BJ (cell line): ENCODE data around the gene CRTAC1. TPM values are rescaled to one million over a fixed set of nuclear protein-coding genes. Genes with fewer than 3 reads are reported as not detected.

Source experiments
- CTCF ChIA-PET: fragments of 350-600 bp; formaldehyde crosslinking; extraction: SDS; loops from one replicate; lab custom pipeline; 2021; ENCODE audit warnings: antibody characterized with exemption, inconsistent platforms; lab: Yijun Ruan, JAX
- POLR2A ChIA-PET: fragments of 300-600 bp; sonication (Branson Sonifier 250); formaldehyde crosslinking; extraction: SDS; loops from one replicate; lab custom pipeline; 2021; ENCODE audit warnings: antibody characterized with exemption; lab: Charles Lee
- DNase-seq: peaks from one replicate; pipeline ENCODE4 v3.0.0-alpha.2; 2011; ENCODE audit warnings: low read depth
- H3K27me3 ChIP-seq: 2 replicates; pipeline ENCODE4 v1.6.0; 2011; ENCODE audit warnings: low read length; ENCODE audit not compliant: control insufficient read depth, insufficient read depth
- H3K36me3 ChIP-seq: 2 replicates; pipeline ENCODE4 v1.5.1; 2011; ENCODE audit warnings: low read length; ENCODE audit not compliant: control insufficient read depth, insufficient read depth
- H3K4me3 ChIP-seq: 2 replicates; pipeline ENCODE4 v1.5.1; 2011; ENCODE audit warnings: low read depth, mild to moderate bottlenecking, control low read depth, low read length
- polyA plus RNA-seq: library from polyadenylated mRNA; depleted of rRNA; stranded (reverse); fragments of >200 nt; gene quantifications from 2 replicates; pipeline ENCODE4 v1.2.3, GENCODE V29; 2011
- TF ChIP-seq, protein P1 (sequence below): IDR thresholded peaks from 2 replicates; pipeline ENCODE4 v1.5.1; 2011; ENCODE audit warnings: low read depth, mild to moderate bottlenecking, control low read depth, inconsistent platforms, low read length, moderate library complexity; ENCODE audit not compliant: insufficient read depth

CRTAC1 gene
- polyA plus RNA-seq, 1 experiment = not detected

DNA sequence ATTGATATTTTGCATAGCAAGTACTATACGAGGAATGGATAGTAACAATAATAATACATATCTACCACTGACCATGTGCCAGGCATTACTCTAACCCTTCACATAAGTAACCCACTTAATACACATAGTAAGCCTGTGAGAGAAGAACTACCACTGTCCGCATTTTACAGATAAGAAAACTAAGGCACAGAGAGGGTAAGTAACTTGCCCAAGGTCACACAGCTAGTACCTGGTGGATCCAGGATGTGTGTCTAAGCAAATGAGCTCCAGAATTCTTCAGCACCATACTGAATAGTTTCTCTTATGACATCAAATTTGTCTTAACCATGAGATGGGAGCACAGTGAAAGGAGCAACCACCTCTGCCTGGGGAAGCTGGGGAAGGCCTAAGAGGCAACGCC lies 10.2 kb downstream of the CRTAC1 start:
- no peak for DNase-seq
- TF ChIP-seq, protein P1, sequence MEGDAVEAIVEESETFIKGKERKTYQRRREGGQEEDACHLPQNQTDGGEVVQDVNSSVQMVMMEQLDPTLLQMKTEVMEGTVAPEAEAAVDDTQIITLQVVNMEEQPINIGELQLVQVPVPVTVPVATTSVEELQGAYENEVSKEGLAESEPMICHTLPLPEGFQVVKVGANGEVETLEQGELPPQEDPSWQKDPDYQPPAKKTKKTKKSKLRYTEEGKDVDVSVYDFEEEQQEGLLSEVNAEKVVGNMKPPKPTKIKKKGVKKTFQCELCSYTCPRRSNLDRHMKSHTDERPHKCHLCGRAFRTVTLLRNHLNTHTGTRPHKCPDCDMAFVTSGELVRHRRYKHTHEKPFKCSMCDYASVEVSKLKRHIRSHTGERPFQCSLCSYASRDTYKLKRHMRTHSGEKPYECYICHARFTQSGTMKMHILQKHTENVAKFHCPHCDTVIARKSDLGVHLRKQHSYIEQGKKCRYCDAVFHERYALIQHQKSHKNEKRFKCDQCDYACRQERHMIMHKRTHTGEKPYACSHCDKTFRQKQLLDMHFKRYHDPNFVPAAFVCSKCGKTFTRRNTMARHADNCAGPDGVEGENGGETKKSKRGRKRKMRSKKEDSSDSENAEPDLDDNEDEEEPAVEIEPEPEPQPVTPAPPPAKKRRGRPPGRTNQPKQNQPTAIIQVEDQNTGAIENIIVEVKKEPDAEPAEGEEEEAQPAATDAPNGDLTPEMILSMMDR = no peak
- ChIA-PET CTCF (no interaction called here), POLR2A (no interaction called here)
- Histone ChIP-seq H3K27me3 (peaks cover 2% of the 10 kb centered on the region; the same call in 1 of the 2 replicates), H3K4me3 (no peak overlapping the region), H3K36me3 (no peaks in the 10 kb centered on the region)

DNA sequence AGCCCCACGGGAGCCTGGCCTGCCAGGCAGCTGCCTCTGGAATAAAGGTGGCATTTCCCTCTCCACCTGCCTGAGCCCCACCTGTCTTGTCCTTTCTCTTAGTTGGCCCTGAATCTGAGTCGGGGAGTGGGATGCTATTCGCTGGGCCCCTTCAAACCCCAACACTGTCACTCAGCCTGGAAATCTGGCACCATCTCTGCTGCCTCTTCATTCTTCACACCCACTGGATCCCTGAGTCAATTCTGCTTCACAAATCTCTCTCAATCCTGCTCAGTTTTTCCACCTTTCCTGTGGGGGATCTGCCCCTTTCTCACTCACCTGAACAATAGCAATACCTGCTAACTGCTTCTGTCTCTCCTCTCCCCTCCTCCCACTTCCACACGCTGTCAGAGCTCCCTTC lies 10.6 kb downstream of the CRTAC1 start:
- Histone ChIP-seq H3K36me3 (no peaks in the 10 kb centered on the region), H3K27me3 (peaks cover 2% of the 10 kb centered on the region; the same call in 1 of the 2 replicates), H3K4me3 (no peak overlapping the region)
- TF ChIP-seq, protein P1 = no peak
- ChIA-PET POLR2A (no interaction called here), CTCF (interaction anchor here (1.6 kb wide), 1 partner anchor 26 kb away, joined by 4 read pairs; no protein-coding TSS in a partner anchor)
- DNase-seq = no peak

DNA sequence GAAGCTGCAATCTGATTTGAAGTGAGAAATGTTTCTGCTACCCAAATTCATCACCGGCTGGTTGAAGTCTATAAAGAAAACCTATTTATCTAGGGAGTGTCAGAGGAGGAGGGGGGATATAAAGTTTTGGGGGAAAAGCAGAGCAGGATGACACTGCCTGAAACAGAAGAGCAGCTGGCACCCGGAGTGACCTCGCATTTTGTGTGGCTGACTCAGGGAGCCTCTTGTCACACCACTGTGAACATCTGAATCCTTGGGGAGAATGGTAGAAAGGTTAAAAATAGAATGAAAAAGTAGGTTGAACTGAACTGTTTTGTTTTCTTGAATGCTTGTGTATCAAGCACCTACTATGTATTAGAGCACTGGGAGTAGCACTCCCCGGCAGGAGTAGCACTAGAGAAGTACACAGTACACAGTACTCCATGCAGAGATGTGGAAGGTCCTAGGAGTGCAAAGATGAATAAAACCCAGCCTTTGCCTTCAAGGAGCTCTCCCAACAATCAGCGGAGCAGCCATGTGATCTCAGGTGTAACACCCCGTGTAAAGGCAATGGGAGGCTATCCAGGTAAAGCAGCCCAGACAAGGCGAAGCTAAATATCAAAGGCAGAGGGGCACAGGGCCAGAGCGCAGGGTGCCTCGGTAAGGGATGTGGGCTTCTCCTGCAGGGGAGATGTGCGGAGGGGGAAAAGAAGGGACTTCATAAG lies 13.5 kb downstream of the CRTAC1 start:
- POLR2A ChIA-PET = no interaction called here
- H3K27me3 ChIP-seq = peaks cover 2% of the 10 kb centered on the region; the same call in 1 of the 2 replicates
- no peak for DNase-seq
- TF ChIP-seq, protein P1 = no peak
- CTCF ChIA-PET = no interaction called here
- no peak overlapping the region for H3K4me3 ChIP-seq
- no peaks in the 10 kb centered on the region for H3K36me3 ChIP-seq

DNA sequence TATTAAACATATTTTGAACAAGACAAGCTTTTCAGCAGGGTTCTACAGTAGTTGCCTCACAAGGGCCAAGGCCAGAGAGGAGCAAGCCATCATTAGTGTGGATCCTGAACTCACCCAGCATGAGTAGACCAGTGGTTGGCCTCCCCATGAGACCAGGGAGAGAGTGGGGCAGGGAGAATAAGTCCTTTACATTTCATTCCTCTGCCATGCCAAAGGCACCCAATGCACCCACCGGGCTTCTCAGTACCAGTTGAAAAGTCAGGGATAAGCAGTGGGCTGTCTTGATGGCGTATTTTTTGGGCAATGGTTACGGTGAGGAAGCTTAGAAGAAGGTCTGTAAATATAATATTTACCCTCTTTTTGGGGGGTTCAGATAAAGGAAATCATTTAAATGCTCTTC lies 16.6 kb downstream of the CRTAC1 start:
- Histone ChIP-seq H3K27me3 (no peaks in the 10 kb centered on the region; the same call in 1 of the 2 replicates), H3K4me3 (no peak overlapping the region), H3K36me3 (no peaks in the 10 kb centered on the region)
- no peak for DNase-seq
- TF ChIP-seq, protein P1 = no peak
- ChIA-PET POLR2A (no interaction called here), CTCF (interaction anchor here (1.1 kb wide), 1 partner anchor 20 kb away, joined by 3 read pairs; no protein-coding TSS in a partner anchor)

DNA sequence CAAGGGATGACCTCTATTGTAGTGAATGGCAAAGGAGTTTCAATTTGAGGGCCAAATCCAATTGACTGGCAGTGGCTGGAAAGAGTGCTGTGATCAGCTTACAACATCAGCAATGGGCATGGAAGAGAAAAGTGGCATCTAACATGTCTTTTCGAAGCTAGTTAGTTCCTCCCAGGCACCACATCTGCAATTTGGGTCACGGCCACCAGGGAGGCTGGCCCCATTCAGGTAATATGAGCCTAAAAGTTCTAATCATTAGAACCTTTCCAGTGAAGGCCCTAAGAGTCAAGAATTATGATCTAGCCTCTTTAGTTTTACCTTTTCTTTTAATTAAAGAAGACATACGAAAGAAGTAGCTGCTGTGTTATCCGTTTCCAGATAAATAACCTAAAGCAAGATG lies 17.3 kb downstream of the CRTAC1 start:
- Histone ChIP-seq H3K36me3 (no peaks in the 10 kb centered on the region), H3K4me3 (no peak overlapping the region), H3K27me3 (no peaks in the 10 kb centered on the region; the same call in 1 of the 2 replicates)
- ChIA-PET POLR2A (no interaction called here), CTCF (interaction anchor here (1.0 to 1.1 kb wide), 2 partner anchors 19 to 98 kb away, joined by 3 read pairs; no protein-coding TSS in a partner anchor)
- TF ChIP-seq, protein P1 = no peak
- DNase-seq = no peak
